Right lobe of liver (tissue), 4 donors: ENCODE data around the gene DVL1.

Experiments
- CTCF ChIP-seq, 4 donors: fragments of 200-600 bp in 3 of 4; fragments of 450-650 bp in 1 of 4; IDR thresholded peaks; one replicate each; pipeline versions ENCODE4 v1.5.1 to v1.8.0; 2016 to 2022; ENCODE audit warnings: antibody characterized with exemption in 4 of 4, mild to moderate bottlenecking in 2 of 4
- POLR2A ChIP-seq: fragments of 450-650 bp; IDR thresholded peaks from one replicate; pipeline ENCODE4 v1.6.1; 2017; ENCODE audit warnings: antibody characterized with exemption, mild to moderate bottlenecking
- donor health status: DM: no; HTN: no; CAD: no.
- donor health status: DM: no; HTN: no; CAD: no.
- donor health status: DM: no; HTN: yes; CAD: no.

- TF ChIP-seq POLR2A = no peak
- no peak for TF ChIP-seq CTCF (IDR thresholded peaks at IDR 0.05)
Observed at GRCh38 chr1:1293263-1294249, 55.7 kb downstream of the DVL1 start.
